Mesenchymal stem cell (in vitro differentiated cells and primary cell): ENCODE results near the gene FMN1.

Experiments used
- DNase-seq: peaks from one replicate; pipeline ENCODE4 v3.0.0-alpha.2; 2013
- H2AFZ ChIP-seq: one replicate; pipeline ENCODE4 v1.6.1; 2013; ENCODE audit warnings: low read depth, mild to moderate bottlenecking, control low read depth, inconsistent platforms, low read length, moderate library complexity
- H2AK5ac ChIP-seq: 2 replicates; pipeline ENCODE4 v1.6.1; 2013; ENCODE audit warnings: low read length, moderate library complexity, mild to moderate bottlenecking, inconsistent platforms; ENCODE audit not compliant: severe bottlenecking
- H2BK120ac ChIP-seq: one replicate; pipeline ENCODE4 v1.6.1; 2013; ENCODE audit warnings: low read depth, mild to moderate bottlenecking, inconsistent platforms, low read length, moderate library complexity
- H2BK12ac ChIP-seq, 2 experiments: one replicate each; pipeline ENCODE4 v1.6.1; 2013; ENCODE audit warnings: inconsistent platforms in 2 of 2, low read length in 2 of 2, mild to moderate bottlenecking in 2 of 2, moderate library complexity in 2 of 2, control low read depth in 1 of 2
- H2BK15ac ChIP-seq: one replicate; pipeline ENCODE4 v1.6.1; 2013; ENCODE audit warnings: mild to moderate bottlenecking, low read depth, inconsistent platforms; ENCODE audit not compliant: poor library complexity, severe bottlenecking
- H2BK5ac ChIP-seq: 2 replicates; pipeline ENCODE4 v1.6.1; 2013; ENCODE audit warnings: low read depth, mild to moderate bottlenecking, low read length, control low read depth, inconsistent platforms; ENCODE audit not compliant: poor library complexity, severe bottlenecking
- H3K14ac ChIP-seq, 2 experiments: one replicate each; pipeline ENCODE4 v1.6.1; 2013; ENCODE audit warnings: inconsistent platforms in 2 of 2, low read length in 2 of 2, control low read depth in 1 of 2, mild to moderate bottlenecking in 1 of 2, moderate library complexity in 1 of 2
- H3K18ac ChIP-seq, 2 experiments: one replicate each; pipeline ENCODE4 v1.6.1; 2013; ENCODE audit warnings: inconsistent platforms in 2 of 2, low read length in 2 of 2, control low read depth in 1 of 2, low read depth in 1 of 2, mild to moderate bottlenecking in 1 of 2
- H3K23ac ChIP-seq, 2 experiments: one replicate each; pipeline ENCODE4 v1.6.1; 2013; ENCODE audit warnings: inconsistent platforms in 2 of 2, low read length in 2 of 2, mild to moderate bottlenecking in 2 of 2, moderate library complexity in 2 of 2, control low read depth in 1 of 2
- H3K27ac ChIP-seq: 2 replicates; pipeline ENCODE4 v1.5.1; 2013; ENCODE audit warnings: mild to moderate bottlenecking, moderate library complexity, low read length, control low read depth, inconsistent platforms; ENCODE audit not compliant: poor library complexity, severe bottlenecking
- H3K27me3 ChIP-seq, 2 experiments: 2 replicates each; pipeline versions ENCODE4 v1.6.1 to v1.7.0; 2013; ENCODE audit warnings: low read length in 2 of 2, mild to moderate bottlenecking in 2 of 2, moderate library complexity in 2 of 2, control low read depth in 1 of 2, inconsistent platforms in 1 of 2; ENCODE audit not compliant: control insufficient read depth in 1 of 2, insufficient read depth in 1 of 2
- H3K36me3 ChIP-seq, 2 experiments: 2 replicates each; pipeline versions ENCODE4 v1.6.1 to v1.7.0; 2013; ENCODE audit warnings: low read length in 2 of 2, control low read depth in 1 of 2, inconsistent platforms in 1 of 2, low read depth in 1 of 2, mild to moderate bottlenecking in 1 of 2; ENCODE audit not compliant: insufficient read depth in 2 of 2, control insufficient read depth in 1 of 2
- H3K4ac ChIP-seq, 2 experiments: one replicate each; pipeline ENCODE4 v1.6.1; 2013; ENCODE audit warnings: inconsistent platforms in 2 of 2, low read length in 2 of 2, mild to moderate bottlenecking in 2 of 2, moderate library complexity in 2 of 2, control low read depth in 1 of 2, low read depth in 1 of 2
- H3K4me1 ChIP-seq: 2 replicates; pipeline ENCODE4 v1.6.1; 2013; ENCODE audit warnings: low read depth, low read length, control low read depth; ENCODE audit not compliant: control insufficient read depth, insufficient read depth
- H3K4me2 ChIP-seq: 2 replicates; pipeline ENCODE4 v1.6.1; 2013; ENCODE audit warnings: low read length, mild to moderate bottlenecking, inconsistent platforms; ENCODE audit not compliant: poor library complexity, severe bottlenecking
- H3K4me3 ChIP-seq, 2 experiments: 2 replicates each; pipeline versions ENCODE4 v1.5.1 to v1.7.0; 2013; ENCODE audit warnings: low read length in 2 of 2, mild to moderate bottlenecking in 2 of 2, control low read depth in 1 of 2, low read depth in 1 of 2; ENCODE audit not compliant: insufficient read depth in 1 of 2
- H3K79me1 ChIP-seq: replicated peaks from 2 replicates; pipeline ENCODE4 v1.6.1; 2013; ENCODE audit warnings: mild to moderate bottlenecking, control low read depth, low read length, inconsistent platforms; ENCODE audit not compliant: poor library complexity, severe bottlenecking
- H3K9ac ChIP-seq: 2 replicates; pipeline ENCODE4 v1.7.0; 2013; ENCODE audit warnings: mild to moderate bottlenecking, low read length, moderate library complexity
- H3K9me3 ChIP-seq: 2 replicates; pipeline ENCODE4 v1.7.0; 2013; ENCODE audit warnings: mild to moderate bottlenecking, low read length; ENCODE audit not compliant: control insufficient read depth
- H4K8ac ChIP-seq: one replicate; pipeline ENCODE4 v1.6.1; 2013; ENCODE audit warnings: inconsistent platforms, mild to moderate bottlenecking, low read length, moderate library complexity
- H4K91ac ChIP-seq: one replicate; pipeline ENCODE4 v1.6.1; 2013; ENCODE audit warnings: mild to moderate bottlenecking, low read length, inconsistent platforms
- WGBS: methylation state at CpG from one replicate; pipeline ENCODE4 v1.1.7; 2013; ENCODE audit warnings: mixed read lengths; 5-methylcytosine and 5-hydroxymethylcytosine counted together

The FMN1 gene

GRCh38 chr15:32935139-32935538 lies 259.4 kb downstream of the FMN1 start:
- Histone ChIP-seq H3K27me3 (no peaks in the 10 kb centered on the region), H3K14ac (no peak overlapping the region)

GRCh38 chr15:32933236-32933635 lies 261.3 kb downstream of the FMN1 start:
- Histone ChIP-seq H3K4ac (no peak overlapping the region), H3K79me1 (no peaks in the 10 kb centered on the region), H4K91ac (no peak overlapping the region), H2AFZ (no peak overlapping the region), H3K27me3 (no peaks in the 10 kb centered on the region), H2BK12ac (no peak overlapping the region), H3K23ac (no peak overlapping the region), H2BK5ac (no peak overlapping the region), H3K36me3 (no peaks in the 10 kb centered on the region), H3K4me1 (no peaks in the 10 kb centered on the region), H3K4me2 (no peak overlapping the region), H2BK120ac (no peak overlapping the region), H2AK5ac (no peak overlapping the region), H3K27ac (no peak overlapping the region), H3K4me3 (no peak overlapping the region), H2BK15ac (no peak overlapping the region), H3K9ac (no peak overlapping the region), H3K9me3 (peaks cover 8% of the 10 kb centered on the region), H4K8ac (no peak overlapping the region), H3K14ac (no peak overlapping the region), H3K18ac (no peak overlapping the region)
- WGBS: 96% methylated on average over 1 of the region's 1 CpG
- no peak for DNase-seq

More at GRCh38 chr15:32935139-32935538, 259.4 kb downstream of the FMN1 start:
- no peak overlapping the region for H2BK15ac ChIP-seq
- H4K91ac ChIP-seq: no peak overlapping the region
- H4K8ac ChIP-seq: no peak overlapping the region
- no peak overlapping the region for H3K4me2 ChIP-seq
- H3K4ac ChIP-seq: no peak overlapping the region
- H3K9ac ChIP-seq: no peak overlapping the region
- no peak overlapping the region for H3K23ac ChIP-seq
- no peaks in the 10 kb centered on the region for H3K79me1 ChIP-seq
- no peak overlapping the region for H2BK120ac ChIP-seq
- H3K27ac ChIP-seq: no peak overlapping the region
- H3K9me3 ChIP-seq: peaks cover 8% of the 10 kb centered on the region
- no peak overlapping the region for H3K18ac ChIP-seq
- H2BK5ac ChIP-seq: no peak overlapping the region
- no peak for DNase-seq
- H3K4me3 ChIP-seq: no peak overlapping the region
- no peak overlapping the region for H2BK12ac ChIP-seq
- no peaks in the 10 kb centered on the region for H3K36me3 ChIP-seq
- H2AFZ ChIP-seq: no peak overlapping the region
- H2AK5ac ChIP-seq: no peak overlapping the region
- no peaks in the 10 kb centered on the region for H3K4me1 ChIP-seq
- WGBS: 100% methylated on average over 3 of the region's 5 CpGs

- Histone ChIP-seq H2BK5ac (no peak overlapping the region), H2BK120ac (no peak overlapping the region), H3K18ac (no peak overlapping the region), H3K9me3 (peaks cover 2% of the 10 kb centered on the region), H2AFZ (no peak overlapping the region), H3K4me1 (no peaks in the 10 kb centered on the region), H4K91ac (no peak overlapping the region), H3K4me2 (no peak overlapping the region), H3K14ac (no peak overlapping the region), H3K27ac (no peak overlapping the region), H3K9ac (no peak overlapping the region), H3K36me3 (no peaks in the 10 kb centered on the region), H2BK15ac (no peak overlapping the region), H2AK5ac (no peak overlapping the region), H3K4ac (no peak overlapping the region), H3K27me3 (no peaks in the 10 kb centered on the region), H2BK12ac (no peak overlapping the region), H3K79me1 (no peaks in the 10 kb centered on the region), H4K8ac (no peak overlapping the region), H3K23ac (no peak overlapping the region), H3K4me3 (no peak overlapping the region)
- WGBS: 80% methylated on average over 3 of the region's 3 CpGs
- no peak for DNase-seq
Observed at GRCh38 chr15:32928876-32929275, 265.6 kb downstream of the FMN1 start.

GRCh38 chr15:32927124-32927523 lies 267.4 kb downstream of the FMN1 start:
- Histone ChIP-seq H2BK5ac (no peak overlapping the region), H3K4ac (no peak overlapping the region), H2BK15ac (no peak overlapping the region), H2BK120ac (no peak overlapping the region), H2AFZ (no peak overlapping the region), H3K9me3 (peaks cover 2% of the 10 kb centered on the region), H3K14ac (no peak overlapping the region), H3K27me3 (no peaks in the 10 kb centered on the region), H4K8ac (peak overlapping the region; percentile 24), H2AK5ac (no peak overlapping the region), H4K91ac (no peak overlapping the region), H3K79me1 (no peaks in the 10 kb centered on the region), H3K18ac (no peak overlapping the region), H3K9ac (no peak overlapping the region), H3K4me2 (no peak overlapping the region), H3K36me3 (peaks cover 0 to 4% of the 10 kb centered on the region in 2 experiments), H3K4me3 (no peak overlapping the region), H2BK12ac (no peak overlapping the region), H3K27ac (no peak overlapping the region), H3K23ac (no peak overlapping the region), H3K4me1 (no peaks in the 10 kb centered on the region)
- 89% methylated on average over 4 of the region's 4 CpGs for WGBS
- no peak for DNase-seq
